GM19468 (cell line): ENCODE results near the gene TCF12.

ENCODE experiments used
- ATAC-seq: cut with Tn5 transposase; IDR thresholded peaks from one replicate; pipeline ENCODE4 v1.9.1; 2021; ENCODE audit warnings: mild to moderate bottlenecking, moderate library complexity, moderate number of reproducible peaks; ENCODE audit not compliant: unreplicated experiment; ENCODE audit errors: extremely low read depth

TCF12 gene

DNA sequence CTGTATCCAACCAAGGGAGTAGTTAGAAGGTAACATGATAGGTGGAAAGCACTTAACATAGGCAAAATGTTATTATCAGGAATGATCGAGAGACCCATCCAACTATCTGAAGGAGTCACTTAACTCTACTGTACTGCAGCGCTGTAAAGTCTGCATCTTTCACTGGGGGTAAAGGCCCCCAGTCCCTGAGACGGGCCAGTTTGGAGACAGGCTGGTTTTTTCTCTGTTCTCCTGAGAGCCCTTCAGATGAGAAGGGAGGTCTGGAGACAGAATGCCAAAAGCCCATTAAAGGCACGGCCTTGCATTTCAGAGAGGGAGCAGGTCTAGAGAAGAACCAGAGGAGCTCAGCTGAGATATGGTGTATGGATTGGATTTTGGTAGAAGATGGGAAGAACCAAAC lies 386.6 kb downstream of the TCF12 start:
- ATAC-seq, result no peak

DNA sequence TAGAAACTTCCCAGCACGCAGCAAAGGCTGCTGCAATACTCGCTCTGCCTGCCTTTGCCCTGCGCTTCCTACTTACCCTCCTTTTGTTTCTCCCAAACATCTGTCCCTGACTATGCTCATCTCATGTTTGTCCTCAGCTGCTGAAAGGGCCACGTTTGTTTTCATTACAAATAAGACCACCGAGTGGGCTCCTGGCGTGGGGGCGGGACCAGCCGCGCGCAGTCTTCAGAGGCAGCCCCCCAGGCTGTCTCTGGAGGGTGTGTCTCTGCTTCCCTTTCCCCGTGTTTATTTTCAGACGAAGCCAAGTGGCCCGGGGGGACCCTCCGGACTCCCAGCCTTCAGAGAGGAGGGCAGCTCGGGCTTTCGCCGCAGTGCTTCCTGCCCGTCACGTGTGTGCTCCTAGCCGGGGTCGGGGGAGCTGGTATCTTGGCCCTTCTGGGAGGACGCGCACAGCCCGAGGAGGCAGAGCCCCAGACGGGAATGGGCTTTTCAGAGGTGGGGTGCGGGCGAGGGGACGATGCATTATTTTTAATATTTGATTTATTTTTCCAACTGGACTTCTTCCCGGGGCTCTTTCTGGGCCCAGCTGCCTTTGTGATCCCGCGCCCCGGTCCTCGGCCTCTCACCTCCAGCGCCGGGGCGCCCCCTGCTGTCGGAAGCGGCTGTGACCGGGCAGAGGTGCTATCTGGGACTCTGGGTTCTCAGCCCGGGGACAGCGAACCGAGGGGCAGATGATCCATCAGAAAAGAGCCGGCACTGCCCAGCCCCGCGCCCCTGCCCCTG lies 387.9 kb downstream of the TCF12 start:
- no peak for ATAC-seq

DNA sequence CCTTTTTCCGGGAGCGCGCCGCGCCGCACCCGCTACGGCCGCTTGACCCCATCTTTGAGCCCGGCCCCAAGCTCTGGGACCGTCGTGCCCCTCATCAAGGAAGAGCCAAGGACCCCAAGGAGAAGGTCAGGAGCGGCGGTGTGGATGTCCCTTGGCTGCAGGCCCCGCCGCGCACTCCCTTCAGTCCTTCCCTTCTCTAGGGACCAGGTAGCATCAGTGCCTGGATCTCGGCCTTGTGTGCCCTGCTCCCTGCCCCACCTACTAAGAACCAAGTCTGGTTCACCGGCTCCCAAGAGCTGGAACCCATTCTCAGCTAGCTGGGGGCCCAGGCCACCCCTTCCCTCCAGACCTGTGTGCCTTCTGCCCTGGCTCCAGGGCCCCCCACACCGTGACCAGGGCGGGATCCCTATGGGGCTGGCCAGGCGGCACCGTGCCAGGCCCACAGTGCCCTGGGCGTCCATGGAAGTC lies 388.5 kb downstream of the TCF12 start:
- no peak for ATAC-seq

DNA sequence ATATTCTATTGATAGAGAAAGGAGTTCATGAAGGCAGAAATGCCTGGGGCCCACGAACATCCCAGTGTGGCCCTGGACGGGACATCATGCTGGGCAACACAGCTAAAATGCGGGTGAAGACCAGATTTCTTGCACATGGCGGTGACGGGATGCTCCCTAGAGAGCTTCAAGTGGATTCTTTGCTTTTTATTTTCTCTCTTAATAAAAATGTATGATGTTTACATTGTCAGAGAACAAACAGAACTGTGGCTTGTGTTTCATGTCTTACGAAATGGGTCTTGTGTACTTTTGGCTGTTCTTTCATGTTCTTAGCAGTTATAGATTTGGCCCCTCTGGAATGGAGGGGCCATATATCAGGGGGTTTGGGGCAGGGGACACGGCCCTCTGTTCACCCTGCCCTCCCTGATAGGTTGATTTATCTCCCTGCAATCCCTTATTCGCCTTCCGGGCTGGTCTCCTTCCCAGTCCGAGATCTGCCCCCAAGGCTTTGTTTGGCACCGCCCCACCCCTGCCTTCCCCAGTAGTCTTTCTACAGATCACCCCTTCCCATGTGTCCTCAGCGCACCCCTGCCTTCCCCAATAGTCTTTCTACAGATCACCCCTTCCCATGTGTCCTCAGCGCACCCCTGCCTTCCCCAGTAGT lies 389.2 kb downstream of the TCF12 start:
- no peak for ATAC-seq

DNA sequence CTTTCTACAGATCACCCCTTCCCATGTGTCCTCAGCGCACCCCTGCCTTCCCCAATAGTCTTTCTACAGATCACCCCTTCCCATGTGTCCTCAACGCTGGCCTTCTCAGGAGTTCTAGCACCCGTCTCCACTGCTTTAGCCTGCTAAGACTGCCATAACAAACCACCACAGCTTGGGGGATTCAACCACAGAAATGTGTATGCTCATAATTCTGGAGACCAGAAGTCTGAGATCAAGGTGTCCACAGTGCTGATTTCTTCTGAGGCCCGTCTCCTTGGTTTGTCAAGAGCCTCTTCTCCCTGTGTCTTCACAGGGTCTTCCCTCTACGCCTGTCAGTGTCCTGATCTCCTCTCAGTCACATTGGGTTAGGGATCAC lies 389.7 kb downstream of the TCF12 start:
- ATAC-seq, result no peak

DNA sequence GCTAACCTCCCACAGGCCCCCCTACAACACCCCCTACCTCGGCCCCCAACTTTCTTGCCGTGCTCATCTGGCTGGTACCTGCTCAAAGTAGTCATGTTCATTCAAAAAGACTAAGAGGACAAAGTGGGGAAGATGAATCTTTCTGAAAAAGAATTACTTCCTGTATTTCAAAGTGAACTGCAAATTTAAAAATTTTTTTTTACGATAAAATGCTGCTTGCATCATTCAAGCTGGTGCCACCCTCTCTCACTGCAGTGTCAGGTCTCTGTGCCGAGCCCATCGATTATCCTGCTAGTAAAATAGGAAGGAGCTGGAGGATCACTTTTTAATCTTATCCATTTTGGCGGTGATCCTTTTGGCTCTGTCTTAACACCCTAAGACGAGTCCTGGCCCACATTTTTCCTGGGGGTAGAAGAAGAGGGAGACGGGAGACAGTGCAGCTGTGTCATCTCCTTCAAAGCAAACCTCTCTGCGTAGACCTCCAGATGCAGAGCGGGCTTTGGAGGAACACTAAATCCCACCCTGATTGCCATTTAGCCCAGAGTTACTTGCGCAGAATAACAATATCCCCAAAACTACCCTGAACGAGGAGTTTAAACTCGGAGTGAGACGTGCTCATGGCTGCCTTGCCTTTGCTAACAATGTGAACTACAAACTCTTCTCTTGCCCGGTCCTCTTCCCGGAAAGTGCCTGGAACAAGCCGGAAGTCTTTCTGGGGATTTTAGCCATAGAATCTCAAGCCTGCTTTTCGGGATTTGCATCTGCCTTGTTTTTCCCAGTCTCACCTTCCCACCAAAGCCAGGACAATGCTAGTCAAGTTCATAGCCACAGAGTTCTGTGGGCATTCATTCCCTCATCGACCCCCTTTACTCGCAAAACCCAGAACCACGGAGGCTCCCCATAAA lies 391.7 kb downstream of the TCF12 start:
- no peak for ATAC-seq

DNA sequence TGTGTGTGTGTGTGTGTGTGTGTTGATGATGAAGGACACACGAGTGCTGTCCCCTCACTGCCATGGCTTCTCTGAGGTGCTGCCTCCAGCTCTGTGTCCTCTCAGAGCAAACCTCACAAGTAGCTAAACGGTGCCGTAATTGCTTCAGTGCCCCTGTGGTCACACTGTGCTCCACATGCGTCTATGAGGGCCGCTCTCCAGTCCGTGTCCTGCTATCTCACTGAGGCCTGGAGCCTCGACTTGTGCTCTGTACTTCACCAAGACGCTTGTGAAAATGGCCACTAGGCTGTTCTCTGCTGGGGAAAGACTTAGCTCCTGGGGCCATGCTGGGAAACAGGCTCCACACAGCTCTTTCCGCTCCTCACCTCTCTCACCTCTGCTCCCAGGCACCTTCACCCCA lies 392.4 kb downstream of the TCF12 start:
- no peak for ATAC-seq

DNA sequence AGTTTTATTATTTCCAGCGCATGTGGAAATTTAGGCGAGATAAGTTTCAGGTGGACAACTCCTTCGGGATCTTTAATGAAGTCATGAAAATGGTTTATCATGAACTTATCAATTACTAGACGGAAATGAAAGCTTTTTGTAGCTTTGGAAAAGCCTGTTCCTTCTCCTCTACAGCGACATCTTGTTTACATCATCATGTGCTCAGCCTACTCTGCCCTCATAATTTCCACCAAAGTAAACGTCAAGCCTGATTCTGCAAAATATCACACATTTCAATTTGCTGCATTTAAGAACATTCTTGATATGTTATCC lies 393.5 kb downstream of the TCF12 start:
- ATAC-seq, result no peak

DNA sequence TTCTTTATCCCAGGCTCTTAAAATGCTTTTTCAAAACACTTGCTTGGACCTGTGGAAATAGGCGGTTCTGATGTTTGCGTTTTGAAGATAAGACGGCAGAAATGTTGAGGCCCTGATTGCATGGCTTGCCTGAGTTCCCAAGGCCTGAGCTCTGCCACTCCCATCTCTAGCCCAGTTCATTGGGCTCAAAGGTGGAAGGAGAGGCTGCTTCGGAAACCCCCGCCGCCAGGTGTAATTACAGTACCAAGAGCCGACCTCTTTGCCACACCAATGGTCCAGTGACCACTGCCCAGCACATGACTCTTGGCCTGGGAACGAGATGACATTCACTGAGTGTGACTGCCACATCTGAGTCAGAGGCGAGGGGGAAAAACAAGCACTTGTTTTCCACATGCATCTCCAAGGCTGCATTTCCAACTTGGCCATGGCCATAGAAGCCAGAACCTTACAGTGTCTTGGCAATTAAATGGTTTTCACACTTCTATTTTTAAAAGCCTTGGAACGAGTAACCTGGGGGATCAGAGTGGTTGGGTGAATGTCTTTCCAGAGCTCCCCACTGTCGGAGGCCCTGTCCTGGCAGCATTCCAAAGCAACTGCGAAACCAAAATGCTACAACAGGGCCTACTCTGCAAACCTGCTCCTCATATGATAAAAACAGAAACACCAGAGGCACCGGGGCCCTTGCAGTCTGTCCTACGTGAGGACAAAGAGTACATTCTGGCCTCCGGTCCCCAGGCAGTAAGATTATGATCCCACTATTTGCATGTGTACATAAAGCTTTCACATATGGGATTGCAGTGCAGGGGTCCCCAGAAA lies 394.1 kb downstream of the TCF12 start:
- no peak for ATAC-seq

DNA sequence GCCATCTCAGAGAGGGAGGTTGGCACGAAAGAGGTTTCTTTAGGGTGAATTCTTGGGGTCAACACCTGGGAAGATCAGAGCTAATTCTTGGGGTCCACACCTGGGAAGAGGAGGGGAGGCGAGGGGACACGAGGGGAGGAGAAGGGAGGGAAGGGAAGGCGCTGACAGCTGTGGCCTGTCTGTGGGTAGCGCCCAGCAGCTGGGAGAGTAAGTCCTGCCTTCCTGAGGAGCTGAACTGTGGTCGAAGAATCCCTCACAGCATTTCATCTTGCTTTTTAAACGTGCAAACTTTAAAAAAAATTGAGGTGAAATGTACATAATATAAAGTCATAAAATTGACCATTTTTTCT lies 394.7 kb downstream of the TCF12 start:
- no peak for ATAC-seq

DNA sequence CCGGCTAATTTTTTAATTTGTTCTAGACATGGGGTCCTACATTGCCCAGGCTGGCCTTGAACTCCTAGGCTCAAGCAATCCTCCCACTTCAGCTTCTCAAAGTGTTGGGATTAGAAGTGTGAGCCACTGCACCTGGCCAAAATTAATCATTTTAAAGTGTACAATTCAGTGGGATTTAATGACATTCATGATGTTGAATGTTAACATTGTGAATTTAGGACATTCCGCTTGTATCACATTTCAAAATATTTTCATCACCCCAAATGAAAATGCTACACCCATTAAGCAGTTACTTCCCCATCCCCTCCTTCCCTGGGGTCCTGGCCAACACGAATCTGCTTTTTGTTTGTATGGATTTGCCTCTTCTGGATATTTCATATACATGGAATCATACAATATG lies 395.8 kb downstream of the TCF12 start:
- ATAC-seq, result no peak

DNA sequence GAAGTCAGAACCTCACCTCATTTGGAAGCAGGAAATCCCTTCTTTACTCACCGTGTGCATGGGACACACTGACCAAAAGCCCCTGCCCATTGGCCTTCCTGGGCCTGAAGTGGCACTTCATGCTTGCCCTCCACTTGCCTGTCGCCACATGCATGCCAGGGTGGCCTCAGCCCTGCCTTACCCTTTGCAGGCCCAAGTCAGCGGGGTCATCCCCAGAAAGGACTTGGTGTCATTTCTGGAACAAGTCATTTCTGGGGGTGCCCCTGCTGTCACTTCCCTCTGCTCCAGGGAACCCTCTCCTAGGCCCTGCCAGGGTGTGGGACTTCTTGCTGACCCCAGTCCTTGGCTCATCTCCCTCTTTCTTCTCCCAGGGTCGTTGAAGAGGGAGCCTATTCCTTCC lies 398.0 kb downstream of the TCF12 start:
- ATAC-seq, result no peak

DNA sequence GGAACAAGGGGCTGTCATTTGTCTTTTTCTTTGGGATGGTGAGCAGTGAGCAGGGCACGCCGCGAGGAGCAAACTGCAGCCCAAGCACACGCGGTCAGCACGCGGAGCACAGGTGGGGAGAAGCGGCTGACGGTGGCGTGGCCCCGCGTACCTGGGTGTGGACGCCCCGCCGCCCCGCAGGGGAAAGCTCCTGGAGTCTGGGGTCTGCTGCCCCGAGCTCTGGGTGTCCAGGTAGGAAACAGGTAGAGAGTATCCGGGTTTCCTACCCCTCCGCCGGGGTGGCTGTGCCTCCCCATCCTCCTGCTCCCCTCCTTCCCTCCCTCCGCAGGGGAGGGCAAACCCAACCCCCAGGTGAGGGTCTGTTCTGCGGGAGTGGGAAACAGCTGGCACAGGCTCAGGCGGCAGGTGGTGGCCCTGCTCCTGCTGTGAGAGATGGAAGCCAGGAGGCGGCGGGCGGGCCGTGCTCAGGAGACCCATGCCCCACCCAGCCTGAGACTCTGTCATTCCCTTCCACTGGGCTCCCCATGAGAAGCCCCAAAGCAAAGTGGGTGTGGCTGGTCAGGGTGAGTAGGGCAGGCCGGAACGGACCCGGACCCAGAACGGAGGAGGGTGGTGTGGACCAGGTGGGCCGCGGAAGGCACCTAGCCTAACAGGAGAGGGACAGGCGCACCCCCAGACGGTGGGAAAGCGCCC lies 400.9 kb downstream of the TCF12 start:
- no peak for ATAC-seq

DNA sequence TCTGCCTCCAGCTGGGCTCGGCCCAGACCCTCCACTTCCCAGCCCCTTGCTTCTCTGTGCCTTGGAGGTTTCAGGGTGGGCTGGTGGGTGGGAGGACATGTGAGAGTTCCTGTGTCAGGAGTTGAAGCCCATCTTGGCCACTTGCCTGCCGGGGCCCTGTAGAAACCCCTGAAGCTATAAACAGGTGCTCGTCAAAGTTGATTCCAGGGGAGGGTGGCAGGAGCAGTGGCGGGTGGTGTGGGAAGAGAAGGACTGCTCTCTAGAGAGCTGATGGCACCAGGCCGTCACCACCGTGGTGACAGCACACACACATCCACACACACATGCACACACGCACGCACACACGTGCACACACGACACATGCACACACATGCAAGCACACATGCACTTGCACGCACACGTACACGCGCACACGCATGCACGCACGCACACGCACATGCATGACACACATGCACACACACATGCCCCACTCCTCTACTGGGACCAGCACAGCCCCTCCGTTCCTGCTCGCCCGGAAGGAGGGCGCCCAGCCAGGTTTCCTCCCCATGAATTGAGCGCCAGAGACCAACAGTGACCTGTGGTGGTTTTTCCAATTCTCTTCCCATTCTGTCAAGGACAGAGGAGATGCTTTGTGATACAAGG lies 401.6 kb downstream of the TCF12 start:
- ATAC-seq, result no peak

DNA sequence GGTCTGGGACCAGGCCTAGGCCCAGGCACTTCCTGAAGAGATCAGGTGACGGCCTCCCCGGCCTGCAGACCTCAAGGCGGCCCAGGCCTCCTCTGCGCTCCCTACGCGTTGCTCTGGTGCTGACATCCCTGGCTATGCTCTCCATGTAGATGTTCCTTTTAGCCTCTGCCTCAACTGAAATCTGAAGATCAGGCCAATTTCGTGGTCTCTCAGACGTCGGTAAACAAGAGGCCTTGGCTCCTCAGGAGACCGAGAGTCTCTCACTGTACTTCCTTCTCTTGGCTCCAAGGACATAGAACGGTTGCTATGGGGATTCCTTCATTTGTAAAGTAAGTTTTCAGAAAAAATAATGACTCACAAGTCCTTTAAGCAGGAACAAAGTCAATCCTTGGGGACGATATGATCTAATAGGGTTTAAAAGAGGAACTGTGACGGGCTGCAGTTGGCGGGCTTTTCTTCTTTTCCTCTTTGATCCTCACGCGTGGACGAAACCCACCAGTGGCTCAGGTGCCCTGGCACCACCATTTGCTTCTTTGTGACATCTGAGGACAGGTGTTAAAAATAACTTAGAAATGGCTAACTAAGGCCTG lies 402.3 kb downstream of the TCF12 start:
- ATAC-seq, result no peak

DNA sequence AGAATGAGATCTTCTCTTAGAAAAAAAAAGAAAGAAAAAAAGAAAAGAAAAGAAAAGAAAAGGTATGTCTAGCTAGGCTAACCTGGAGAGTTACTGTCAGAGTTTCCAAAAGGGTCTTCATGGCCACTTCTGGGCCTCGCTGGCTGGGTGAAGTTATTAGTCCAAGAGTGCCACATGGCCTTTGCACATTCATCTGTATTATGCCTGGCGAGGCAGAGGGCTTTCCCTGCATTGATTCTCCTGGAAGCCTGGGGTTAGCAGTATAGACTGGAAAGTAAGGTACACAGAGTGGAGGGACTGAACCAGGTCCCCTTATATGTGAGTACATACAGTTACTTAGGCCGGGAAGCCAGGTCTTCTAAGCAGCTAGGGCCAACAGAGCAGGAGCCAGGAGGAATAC lies 403.0 kb downstream of the TCF12 start:
- ATAC-seq, result no peak

DNA sequence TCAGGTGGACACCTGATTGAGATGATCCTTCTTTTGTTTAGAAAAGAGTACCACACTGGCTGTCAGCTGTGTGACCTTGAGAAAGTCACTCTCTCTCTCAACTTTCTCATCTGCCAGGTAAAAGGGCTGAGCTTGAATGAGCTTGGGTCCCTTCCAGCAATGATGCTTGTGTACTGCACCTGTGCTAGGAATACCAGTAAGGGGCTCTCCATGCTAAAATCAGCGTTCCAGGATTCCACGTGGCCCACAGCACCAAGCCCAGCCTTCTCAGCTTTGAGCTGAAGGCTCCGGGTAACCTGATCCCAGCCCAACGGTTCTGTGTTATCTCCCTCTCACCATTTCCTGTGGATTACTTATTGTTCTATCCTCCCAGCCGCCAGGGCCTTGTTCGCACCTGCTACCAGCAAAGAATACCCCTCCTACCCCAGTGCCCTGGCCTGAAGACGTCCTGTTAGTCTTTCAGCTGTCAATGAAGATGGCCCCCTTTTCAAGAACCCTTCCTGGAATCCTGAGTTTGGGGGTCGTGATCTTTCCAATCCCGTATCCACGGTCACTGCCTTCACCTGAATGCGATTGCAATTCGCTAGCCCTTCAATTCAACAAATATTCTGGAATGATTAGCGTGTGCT lies 403.6 kb downstream of the TCF12 start:
- ATAC-seq, result no peak

DNA sequence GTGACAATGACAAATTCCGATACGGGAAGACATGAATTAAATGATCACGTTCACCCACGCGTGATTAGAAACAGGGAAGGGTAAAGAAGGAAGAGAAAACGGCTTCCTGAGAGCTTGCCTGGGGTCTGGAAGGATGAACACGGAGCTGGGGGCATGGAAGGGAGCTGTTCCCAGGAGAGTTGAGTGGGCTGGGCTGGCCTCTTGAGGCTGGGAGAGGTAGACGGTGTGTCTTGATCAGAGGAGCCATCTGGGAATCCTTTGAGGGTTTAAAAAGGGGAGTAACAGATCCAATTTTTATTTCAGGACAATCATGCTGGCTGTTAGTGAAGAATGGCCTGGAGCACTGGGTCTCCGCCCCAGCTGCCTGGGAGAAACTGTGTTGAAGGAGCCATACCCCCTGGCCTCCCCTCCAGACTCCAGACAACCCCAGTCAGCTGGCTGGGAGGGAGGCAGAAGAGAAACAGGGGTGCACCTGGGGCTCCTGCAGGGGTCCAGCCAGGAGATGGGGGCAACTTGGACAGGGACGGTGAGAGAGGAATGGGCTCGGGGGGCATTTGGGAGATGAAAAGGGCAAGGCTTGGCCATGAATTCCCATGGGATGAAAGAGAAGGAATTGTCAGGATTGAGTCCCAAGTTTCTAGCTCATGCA lies 404.3 kb downstream of the TCF12 start:
- ATAC-seq, result no peak
